Endometrial microvascular endothelial cells (primary cell): Measurements from ENCODE around the gene PIEZO2. TPM values are rescaled to one million over a fixed set of nuclear protein-coding genes. Genes with fewer than 3 reads are reported as not detected.
"Not testable (repeated sequence)": the region's sequence is repeated elsewhere in the genome, so short reads cannot be mapped to it uniquely, and the experiment has no call there.

Experiments used
- in situ Hi-C: cut with HindIII; loops from 2 replicates; pipeline ENCODE4 v1.10.0; 2017; ENCODE audit warnings: low sequenced_read_pairs, low pct_unique_long_range_greater_than_20kb; ENCODE audit errors: inconsistent ontology term
- total RNA-seq: library from RNA; depleted of rRNA; stranded (reverse); fragments of >200 nt; gene quantifications from one replicate; pipeline ENCODE4 v1.2.3, GENCODE V29; 2015; ENCODE audit errors: inconsistent ontology term

PIEZO2 gene
- total RNA-seq, 1 donor from 2014 or later: under 0.01 TPM

DNA sequence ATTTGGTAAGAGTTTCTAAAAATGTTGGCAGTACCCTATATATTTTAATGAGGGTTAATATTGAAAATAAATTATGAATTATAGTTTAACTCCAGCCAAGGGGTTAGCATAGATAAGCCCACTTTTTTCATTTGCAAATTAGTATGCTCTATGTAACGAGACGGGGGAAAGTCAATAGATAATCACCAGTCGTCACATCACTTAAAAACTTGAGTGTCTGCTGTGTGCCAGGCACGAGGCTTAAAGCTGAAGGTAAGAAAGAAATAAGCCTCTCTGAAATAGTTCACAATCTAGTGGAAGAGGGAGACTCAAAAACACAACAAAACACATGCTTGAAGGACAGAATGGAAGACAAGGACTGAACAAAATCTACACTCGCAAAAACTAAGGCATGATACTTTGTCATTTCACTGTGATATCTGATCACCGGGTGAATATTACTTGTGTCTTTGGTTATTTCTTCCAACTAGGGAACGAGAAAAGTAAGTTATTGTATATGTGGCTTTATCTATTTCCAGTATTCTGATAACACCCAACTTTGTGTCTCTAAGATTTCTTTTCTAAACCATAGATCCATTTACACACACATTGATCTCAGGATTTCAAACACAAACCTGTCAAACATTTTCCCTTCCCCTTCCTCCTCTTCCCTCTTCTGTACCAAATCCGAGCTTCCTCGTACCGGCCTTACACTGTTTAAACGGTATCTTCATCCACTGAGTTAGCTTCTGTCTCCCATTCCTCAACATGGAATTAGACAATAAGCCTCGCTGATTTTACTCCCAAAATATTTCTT lies 199.1 kb downstream of the PIEZO2 start:
- in situ Hi-C loops: no loop called here

- in situ Hi-C loops: no loop called here
Measured at GRCh38 chr18:10949655-10950054, 199.7 kb downstream of the PIEZO2 start.

DNA sequence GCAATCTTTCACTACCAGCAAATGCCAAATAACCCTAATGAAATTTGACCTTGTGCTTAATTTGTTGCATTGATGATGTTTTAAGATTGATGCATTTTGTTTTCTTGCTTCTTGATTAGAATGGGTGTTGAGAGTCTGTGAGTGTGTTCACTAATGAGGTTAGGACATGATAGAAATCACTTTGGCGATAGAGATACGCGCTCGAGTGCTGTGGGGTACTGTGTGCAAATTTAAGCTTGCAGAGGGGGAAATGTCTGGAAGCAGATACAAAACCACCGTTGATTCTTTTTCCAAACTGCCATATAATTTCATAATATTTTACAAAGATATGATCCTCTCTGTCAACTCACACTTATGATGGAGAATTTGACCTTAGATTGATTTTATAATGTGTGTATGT lies 200.9 kb downstream of the PIEZO2 start:
- in situ Hi-C loops: no loop called here

DNA sequence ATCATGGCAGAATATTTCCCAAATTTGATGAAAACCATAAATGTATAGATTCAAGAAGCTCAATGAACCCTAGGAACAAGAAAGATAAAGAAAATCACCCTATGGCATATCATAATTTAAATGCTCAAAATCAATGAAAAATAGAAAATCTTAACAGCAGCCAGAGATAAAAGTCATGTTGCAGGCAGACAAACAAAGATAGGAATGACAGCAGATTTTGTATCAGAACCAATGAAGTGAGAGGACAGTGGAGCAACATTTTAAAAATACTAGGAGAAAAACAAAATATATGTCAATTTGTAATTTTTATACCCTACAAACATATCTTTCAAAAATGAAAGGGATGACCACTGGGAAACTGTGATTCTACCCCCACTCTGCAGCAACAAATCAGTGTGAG lies 203.3 kb downstream of the PIEZO2 start:
- in situ Hi-C loops: no loop called here

GRCh38 chr18:10942998-10943397 lies 206.4 kb downstream of the PIEZO2 start:
- in situ Hi-C loops: no loop called here

GRCh38 chr18:10939822-10940221 lies 209.5 kb downstream of the PIEZO2 start:
- in situ Hi-C loops: no loop called here

- in situ Hi-C loops: no loop called here
Measured at GRCh38 chr18:10937743-10938640, 211.4 kb downstream of the PIEZO2 start.

GRCh38 chr18:10936176-10937053 lies 213.0 kb downstream of the PIEZO2 start:
- in situ Hi-C loops: no loop called here

- in situ Hi-C loops: no loop called here
Measured at GRCh38 chr18:10935588-10935987, 213.8 kb downstream of the PIEZO2 start.

DNA sequence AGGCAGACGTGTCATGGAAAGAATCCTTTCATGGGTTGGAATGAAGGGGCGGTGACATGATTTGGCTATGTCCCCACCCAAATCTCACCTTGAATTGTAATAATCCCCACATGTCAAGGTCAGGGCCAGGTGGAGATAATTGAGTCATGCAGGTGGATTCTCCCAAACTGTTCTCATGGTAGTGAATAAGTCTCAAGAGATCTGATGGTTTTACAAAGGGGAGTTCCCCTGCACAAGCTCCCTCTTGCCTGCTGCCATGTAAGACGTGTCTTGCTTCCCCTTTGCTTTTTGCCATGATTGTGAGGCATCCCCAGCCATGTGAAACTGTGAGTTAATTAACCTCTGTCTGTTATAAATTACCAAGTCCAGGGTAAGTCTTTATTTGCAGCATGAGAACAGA lies 215.7 kb downstream of the PIEZO2 start:
- in situ Hi-C loops: not testable (repeated sequence)

GRCh38 chr18:10930076-10930475 lies 219.3 kb downstream of the PIEZO2 start:
- in situ Hi-C loops: no loop called here

DNA sequence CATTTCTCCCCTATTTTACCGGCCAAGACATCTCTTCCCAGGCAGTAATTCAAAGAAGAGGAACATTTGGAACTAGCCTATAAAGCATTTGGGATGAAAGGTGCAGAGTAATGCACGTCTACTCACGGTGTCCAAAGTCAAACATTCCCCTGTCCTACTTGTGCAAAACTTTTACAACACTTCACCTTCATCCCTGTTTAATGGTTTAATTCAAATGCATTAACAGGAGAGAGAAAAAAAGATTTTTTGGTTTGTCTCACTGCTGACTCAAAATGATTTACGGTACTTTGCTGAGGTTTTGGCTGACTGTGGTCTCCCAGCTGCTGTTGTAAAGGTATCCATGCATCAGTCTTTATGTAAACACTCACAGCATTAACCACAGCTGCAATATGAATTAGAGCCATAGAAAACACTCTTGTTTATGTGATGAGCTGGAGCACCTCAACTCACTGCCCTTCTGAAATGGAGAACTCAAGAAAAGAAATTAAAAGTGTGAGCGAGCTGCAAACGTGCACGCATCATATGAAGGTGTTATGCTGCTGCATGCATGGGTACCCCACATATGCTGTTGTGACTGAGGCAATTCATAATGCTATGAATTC lies 220.5 kb downstream of the PIEZO2 start:
- in situ Hi-C loops: no loop called here

GRCh38 chr18:10928011-10928771 lies 221.2 kb downstream of the PIEZO2 start:
- in situ Hi-C loops: no loop called here

GRCh38 chr18:10927286-10927992 lies 221.9 kb downstream of the PIEZO2 start:
- in situ Hi-C loops: no loop called here

DNA sequence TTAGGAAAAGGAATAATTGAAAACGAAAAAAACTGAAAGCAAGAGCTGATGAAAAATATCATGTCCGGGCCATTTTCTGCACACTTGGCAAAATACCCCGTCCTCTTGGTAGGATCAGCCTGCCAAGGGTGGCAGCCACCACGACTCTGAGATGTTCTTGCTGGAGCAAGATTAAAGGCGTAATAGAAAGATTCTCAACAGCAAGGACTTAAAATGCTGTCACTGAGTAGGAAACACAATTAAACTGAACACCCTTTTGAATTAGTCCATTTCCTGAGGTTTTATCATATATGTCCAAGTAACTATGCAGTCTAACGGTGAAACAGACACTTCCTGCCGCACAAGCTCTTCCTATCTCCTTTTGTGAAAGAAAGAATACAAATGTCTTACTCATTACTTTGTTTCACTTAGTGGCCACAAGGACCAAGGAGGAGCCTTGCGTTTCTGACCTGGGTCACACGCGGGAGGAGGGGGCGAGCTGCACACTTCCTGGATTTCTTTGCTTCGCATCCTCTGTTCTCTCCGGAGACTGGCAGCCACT lies 222.7 kb downstream of the PIEZO2 start:
- in situ Hi-C loops: no loop called here

GRCh38 chr18:10924290-10924689 lies 225.1 kb downstream of the PIEZO2 start:
- in situ Hi-C loops: no loop called here

DNA sequence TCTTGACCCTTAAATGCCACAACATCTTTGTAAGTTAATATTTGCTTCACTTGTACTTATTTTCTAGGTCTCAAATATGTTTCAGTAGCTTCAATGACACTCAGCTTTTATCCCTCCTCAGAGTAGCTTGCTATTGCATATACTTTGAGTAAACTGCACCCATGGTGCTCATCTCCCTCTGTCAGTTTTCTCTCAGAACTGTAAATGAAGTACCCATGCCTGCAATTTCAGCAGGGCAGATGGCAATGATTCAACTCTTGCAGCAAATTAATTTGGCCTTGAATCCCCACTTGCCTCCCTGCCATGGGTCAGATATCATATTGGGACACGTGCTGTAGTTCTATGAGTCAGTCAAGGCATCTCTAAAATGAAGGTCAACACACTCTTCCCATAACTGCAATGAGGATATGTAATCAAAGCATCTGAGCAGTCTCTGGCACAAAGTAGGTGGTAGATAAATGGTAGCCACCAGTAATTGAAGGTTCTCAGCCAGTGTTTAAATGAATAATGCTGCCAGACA lies 225.8 kb downstream of the PIEZO2 start:
- in situ Hi-C loops: no loop called here
